Endometrium (tissue), 2 donors: ENCODE measurements around the gene ABCD1.

Experiments used
- FAIRE-seq: peaks from 2 replicates; lab custom pipeline; 2012; peaks lifted over from hg19 to GRCh38; lab: Jason Lieb, UNC
- donor health status: control.
- donor health status: control.

ABCD1 gene

GRCh38 chrX:153763298-153763932 is 38.8 kb downstream of the ABCD1 start:
- FAIRE-seq, result no peak

- FAIRE-seq, result no peak
These were observed 39.5 kb downstream of the ABCD1 start, which contains the start of gene PLXNB3 for GRCh38 chrX:153763989-153764755. TSS of gene PLXNB3 (plus strand) at chrX:153764249. CDS start at chrX:153765536, 1,287 bp downstream.

DNA sequence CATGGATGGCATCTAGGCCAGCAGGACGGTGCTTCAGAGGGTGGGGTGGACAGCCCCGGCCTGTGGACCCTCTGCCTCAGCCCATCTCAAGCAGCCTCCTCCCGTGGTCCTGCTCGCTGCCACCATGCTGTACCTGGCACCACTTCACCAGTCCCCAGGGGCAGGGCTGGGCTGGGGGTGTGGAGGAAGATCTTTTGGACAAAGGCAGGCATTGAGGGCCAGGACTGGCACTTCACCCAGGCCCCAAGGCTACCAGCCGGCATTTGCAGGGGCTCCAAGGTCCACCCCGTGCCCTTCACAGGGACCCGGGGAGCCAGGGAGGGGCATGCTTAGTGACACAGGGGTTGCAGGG is 40.1 kb downstream of the ABCD1 start:
- FAIRE-seq, result no peak

- no peak for FAIRE-seq
These were observed 40.8 kb downstream of the ABCD1 start for GRCh38 chrX:153765138-153766079.

GRCh38 chrX:153766098-153766817 is 41.6 kb downstream of the ABCD1 start:
- FAIRE-seq, result no peak

DNA sequence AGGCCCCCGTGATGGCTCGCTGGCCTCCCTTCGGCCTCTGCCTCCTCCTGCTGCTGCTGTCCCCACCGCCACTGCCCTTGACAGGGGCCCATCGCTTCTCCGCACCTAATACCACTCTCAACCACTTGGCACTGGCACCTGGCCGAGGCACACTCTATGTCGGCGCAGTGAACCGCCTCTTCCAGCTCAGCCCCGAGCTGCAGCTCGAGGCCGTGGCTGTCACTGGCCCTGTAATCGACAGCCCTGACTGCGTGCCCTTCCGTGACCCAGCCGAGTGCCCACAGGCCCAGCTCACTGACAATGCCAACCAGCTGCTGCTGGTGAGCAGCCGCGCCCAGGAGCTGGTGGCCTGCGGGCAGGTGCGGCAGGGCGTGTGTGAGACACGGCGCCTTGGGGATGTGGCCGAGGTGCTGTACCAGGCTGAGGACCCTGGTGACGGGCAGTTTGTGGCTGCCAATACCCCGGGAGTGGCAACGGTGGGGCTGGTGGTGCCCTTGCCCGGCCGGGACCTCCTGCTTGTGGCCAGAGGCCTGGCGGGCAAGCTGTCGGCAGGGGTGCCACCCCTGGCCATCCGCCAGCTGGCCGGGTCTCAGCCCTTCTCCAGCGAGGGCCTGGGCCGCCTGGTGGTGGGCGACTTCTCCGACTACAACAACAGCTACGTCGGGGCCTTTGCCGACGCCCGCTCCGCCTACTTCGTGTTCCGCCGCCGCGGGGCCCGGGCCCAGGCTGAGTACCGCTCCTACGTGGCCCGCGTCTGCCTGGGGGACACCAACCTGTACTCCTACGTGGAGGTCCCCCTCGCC is 42.4 kb downstream of the ABCD1 start:
- FAIRE-seq, result no peak

DNA sequence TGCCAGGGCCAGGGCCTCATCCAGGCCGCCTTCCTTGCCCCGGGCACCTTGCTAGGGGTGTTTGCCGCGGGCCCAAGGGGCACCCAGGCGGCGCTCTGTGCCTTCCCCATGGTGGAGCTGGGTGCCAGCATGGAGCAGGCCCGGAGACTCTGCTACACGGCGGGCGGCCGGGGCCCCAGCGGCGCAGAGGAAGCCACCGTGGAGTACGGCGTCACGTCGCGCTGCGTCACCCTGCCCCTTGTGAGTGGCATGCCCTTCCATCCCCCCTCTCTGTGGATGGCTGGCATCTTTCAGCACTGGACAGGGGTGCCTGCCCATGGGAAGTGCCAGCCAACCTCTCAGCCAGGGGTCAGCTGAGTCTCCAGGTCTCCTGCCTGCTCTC is 43.0 kb downstream of the ABCD1 start:
- no peak for FAIRE-seq

- no peak for FAIRE-seq
These were observed 43.9 kb downstream of the ABCD1 start for GRCh38 chrX:153768311-153769157.

GRCh38 chrX:153769158-153769864 is 44.7 kb downstream of the ABCD1 start:
- no peak for FAIRE-seq

DNA sequence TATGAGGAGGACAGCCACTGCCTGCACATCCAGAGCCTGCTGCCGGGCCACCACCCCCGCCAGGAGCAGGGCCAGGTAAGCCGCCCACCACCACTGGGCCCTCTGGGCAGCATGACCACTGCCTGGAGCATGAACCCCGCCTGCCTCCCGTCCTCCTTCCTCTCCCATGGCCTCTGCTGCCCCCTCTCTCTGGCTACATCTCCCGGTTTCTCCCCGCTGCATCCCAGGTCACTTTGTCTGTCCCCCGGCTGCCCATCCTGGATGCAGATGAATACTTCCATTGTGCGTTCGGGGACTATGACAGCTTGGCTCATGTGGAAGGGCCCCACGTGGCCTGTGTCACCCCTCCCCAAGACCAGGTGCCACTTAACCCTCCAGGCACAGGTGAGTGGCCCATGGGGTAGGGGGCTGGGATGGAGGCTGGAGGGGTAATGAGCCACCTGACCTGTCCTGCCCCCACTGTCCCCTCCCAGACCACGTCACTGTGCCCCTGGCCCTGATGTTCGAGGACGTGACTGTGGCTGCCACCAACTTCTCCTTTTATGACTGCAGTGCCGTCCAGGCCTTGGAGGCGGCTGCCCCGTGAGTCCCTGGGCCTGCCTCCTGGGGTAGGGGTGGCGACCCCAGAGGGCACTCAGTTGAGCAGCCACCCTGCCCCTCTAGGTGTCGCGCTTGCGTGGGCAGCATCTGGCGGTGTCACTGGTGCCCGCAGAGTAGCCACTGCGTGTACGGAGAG is 45.4 kb downstream of the ABCD1 start:
- FAIRE-seq, result no peak

GRCh38 chrX:153770601-153771414 is 46.2 kb downstream of the ABCD1 start:
- no peak for FAIRE-seq

GRCh38 chrX:153771415-153772315 is 47.0 kb downstream of the ABCD1 start:
- no peak for FAIRE-seq

- FAIRE-seq, result no peak
These were observed 47.9 kb downstream of the ABCD1 start for GRCh38 chrX:153772316-153773217.

DNA sequence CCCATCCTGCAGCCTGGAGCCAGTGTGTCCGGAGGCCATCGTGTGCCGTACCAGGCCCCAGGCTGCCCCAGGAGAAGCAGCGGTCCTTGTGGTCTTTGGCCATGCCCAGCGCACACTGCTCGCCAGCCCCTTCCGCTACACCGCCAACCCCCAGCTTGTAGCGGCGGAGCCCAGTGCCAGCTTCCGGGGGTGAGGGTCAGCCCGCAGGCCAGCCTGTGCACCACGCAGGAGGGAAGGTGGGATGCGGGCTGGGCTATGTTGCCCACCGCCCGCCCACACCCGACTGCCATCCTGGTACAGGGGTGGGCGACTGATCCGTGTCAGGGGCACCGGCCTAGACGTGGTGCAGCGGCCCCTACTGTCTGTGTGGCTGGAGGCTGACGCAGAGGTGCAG is 48.6 kb downstream of the ABCD1 start:
- no peak for FAIRE-seq

DNA sequence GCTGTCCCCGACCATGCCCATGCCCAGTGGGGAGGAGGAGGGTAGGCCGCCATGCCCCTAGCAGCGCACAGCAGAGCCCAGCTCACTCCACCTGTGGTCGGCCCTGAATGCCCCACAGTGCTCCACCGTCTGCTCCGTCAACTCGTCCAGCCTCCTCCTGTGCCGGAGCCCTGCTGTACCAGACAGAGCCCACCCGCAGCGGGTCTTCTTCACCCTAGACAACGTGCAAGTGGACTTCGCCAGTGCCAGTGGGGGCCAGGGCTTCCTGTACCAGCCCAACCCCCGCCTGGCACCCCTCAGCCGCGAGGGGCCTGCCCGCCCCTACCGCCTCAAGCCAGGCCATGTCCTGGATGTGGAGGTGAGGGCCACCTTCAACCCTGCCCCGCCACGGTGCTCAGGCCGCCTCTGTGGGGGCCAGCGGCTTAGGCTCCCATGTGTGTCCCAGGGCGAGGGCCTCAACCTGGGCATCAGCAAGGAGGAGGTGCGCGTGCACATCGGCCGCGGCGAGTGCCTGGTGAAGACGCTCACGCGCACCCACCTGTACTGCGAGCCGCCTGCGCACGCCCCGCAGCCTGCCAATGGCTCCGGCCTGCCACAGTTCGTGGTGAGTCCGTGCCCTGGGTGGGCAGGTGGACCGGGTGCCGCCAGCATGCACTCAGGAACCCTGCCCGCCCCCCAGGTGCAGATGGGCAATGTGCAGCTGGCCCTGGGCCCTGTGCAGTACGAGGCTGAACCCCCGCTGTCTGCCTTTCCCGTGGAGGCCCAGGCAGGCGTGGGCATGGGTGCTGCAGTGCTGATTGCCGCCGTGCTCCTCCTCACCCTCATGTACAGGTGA is 49.3 kb downstream of the ABCD1 start:
- no peak for FAIRE-seq
